GM23248 (cell line): ENCODE measurements around the gene CHD9. TPM values are rescaled to one million over a fixed set of nuclear protein-coding genes. Genes with fewer than 3 reads are reported as not detected.

ENCODE experiments used
- DNase-seq: peaks from one replicate; pipeline ENCODE4 v3.0.0-alpha.2; 2015
- H2AFZ ChIP-seq: fragments of 200-600 bp; sonication (generic); 2 replicates; pipeline ENCODE4 v1.6.1; 2016; ENCODE audit warnings: antibody characterized with exemption
- H3F3A ChIP-seq: fragments of 200-600 bp; sonication (generic); 2 replicates; pipeline ENCODE4 v1.6.1; 2016; ENCODE audit warnings: mild to moderate bottlenecking, antibody characterized with exemption, mixed run types; ENCODE audit not compliant: insufficient read depth
- H3K27ac ChIP-seq: fragments of 200-600 bp; sonication (generic); 2 replicates; pipeline ENCODE4 v1.5.1; 2016; ENCODE audit warnings: mild to moderate bottlenecking
- H3K27me3 ChIP-seq: fragments of 200-600 bp; sonication (generic); replicated peaks from 2 replicates; pipeline ENCODE4 v1.6.1; 2016; ENCODE audit warnings: mild to moderate bottlenecking; ENCODE audit not compliant: insufficient read depth
- H3K36me3 ChIP-seq: fragments of 200-600 bp; sonication (generic); 2 replicates; pipeline ENCODE4 v1.6.1; 2016; ENCODE audit warnings: low read depth, mild to moderate bottlenecking
- H3K4me1 ChIP-seq: fragments of 200-600 bp; sonication (generic); 2 replicates; pipeline ENCODE4 v1.6.1; 2016; ENCODE audit warnings: mild to moderate bottlenecking; ENCODE audit not compliant: insufficient read depth
- H3K4me2 ChIP-seq: fragments of 200-600 bp; sonication (generic); one replicate; pipeline ENCODE4 v1.6.1; 2016; ENCODE audit warnings: mild to moderate bottlenecking; ENCODE audit not compliant: unreplicated experiment
- H3K4me3 ChIP-seq: fragments of 200-600 bp; sonication (generic); 2 replicates; pipeline ENCODE4 v1.5.1; 2016; ENCODE audit warnings: mild to moderate bottlenecking
- H3K79me2 ChIP-seq: fragments of 200-600 bp; sonication (generic); 2 replicates; pipeline ENCODE4 v1.6.1; 2016; ENCODE audit warnings: mild to moderate bottlenecking; ENCODE audit not compliant: insufficient read depth
- H3K9ac ChIP-seq: fragments of 200-600 bp; sonication (generic); 2 replicates; pipeline ENCODE4 v1.6.1; 2016; ENCODE audit warnings: mild to moderate bottlenecking
- H3K9me2 ChIP-seq: fragments of 200-600 bp; sonication (generic); 2 replicates; pipeline ENCODE4 v1.6.1; 2016; ENCODE audit warnings: mixed run types, mild to moderate bottlenecking, moderate library complexity; ENCODE audit not compliant: insufficient read depth
- H3K9me3 ChIP-seq: fragments of 200-600 bp; sonication (generic); one replicate; pipeline ENCODE4 v1.6.1; 2017; ENCODE audit warnings: low read depth
- H4K20me1 ChIP-seq: fragments of 200-600 bp; sonication (generic); 2 replicates; pipeline ENCODE4 v1.6.0; 2016; ENCODE audit not compliant: insufficient read depth
- EZH2 ChIP-seq: fragments of 200-600 bp; sonication (generic); IDR thresholded peaks from 2 replicates; pipeline ENCODE4 v1.6.1; 2018; ENCODE audit warnings: antibody characterized with exemption, mild to moderate bottlenecking; ENCODE audit not compliant: insufficient read depth, poor library complexity, severe bottlenecking
- EZH2phosphoT487 ChIP-seq: fragments of 200-600 bp; sonication (generic); IDR thresholded peaks from 2 replicates; pipeline ENCODE4 v1.6.1; 2018; ENCODE audit warnings: antibody characterized with exemption, moderate library complexity, mild to moderate bottlenecking, low read depth; ENCODE audit not compliant: insufficient read depth
- WGBS, 2 experiments: methylation state at CpG; one replicate each; pipeline ENCODE4 v1.1.6; 2015 to 2017; ENCODE audit warnings: low lambda C conversion rate in 2 of 2, low coverage in 1 of 2; ENCODE audit errors: missing lambda C conversion rate in 2 of 2; 5-methylcytosine and 5-hydroxymethylcytosine counted together
- in situ Hi-C: fragments of 300-500 bp; cut with MboI; formaldehyde crosslinking; loops from 2 replicates; pipeline ENCODE4 v1.15.0; 2020
- polyA plus RNA-seq: library from polyadenylated mRNA; unstranded; fragments of >200 nt; fragmentation: Nextera tagmentation; extraction: Ambion mirVana; gene quantifications from 2 replicates; pipeline ENCODE4 v1.2.1, GENCODE V29; 2016
- total RNA-seq: library from RNA; depleted of rRNA; stranded (reverse); fragments of >200 nt; shearing (Covaris generic); gene quantifications from 2 replicates; pipeline ENCODE4 v1.2.3, GENCODE V29; 2014

CHD9 gene
- total and polyA plus RNA-seq, 2 experiments from 2014 or later = 20.5 to 47.4 TPM

DNA sequence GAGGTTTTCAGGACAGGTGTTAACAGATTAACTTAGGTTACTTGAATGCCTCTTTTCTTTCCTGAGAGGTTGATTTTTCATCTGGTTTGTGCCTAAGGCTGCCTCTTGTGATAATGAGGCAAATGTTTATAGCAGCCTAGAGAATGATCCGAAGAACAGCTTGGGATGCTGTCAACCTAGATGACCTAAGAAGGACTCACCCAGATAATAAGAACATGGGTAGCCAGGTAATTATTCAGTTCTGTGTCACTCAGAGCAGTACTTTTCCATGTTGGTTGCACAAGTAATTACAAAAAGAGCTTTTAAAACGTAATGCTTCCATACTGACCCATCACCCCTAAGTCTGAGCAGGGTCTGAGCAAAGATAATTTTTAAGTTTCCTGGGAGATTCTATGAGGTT lies 60.3 kb downstream of the CHD9 start:
- in situ Hi-C loops = no loop called here
- no peak for TF ChIP-seq EZH2phosphoT487
- 77 to 81% methylated on average over 2 of the region's 2 CpGs for WGBS, 2 experiments

DNA sequence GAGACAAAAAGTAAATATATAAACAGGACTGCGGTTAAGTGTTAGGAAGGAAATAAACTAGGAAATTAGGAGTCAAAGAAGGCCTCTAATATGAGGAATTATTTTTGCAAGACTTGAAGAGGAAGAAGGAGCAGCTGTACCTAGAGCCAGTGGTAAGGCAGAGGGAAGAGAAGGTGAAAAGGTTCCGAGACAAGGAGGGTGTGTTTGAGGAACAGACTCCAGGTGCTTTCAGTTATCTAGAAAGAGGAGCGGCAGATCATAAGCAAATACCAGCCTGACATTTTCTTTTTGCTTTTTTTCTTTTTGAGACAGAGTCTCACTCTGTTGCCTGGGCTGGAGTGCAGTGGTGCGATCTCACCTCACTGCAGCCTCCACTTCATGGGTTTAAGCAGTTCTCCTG lies 61.0 kb downstream of the CHD9 start:
- TF ChIP-seq EZH2 (no peak), EZH2phosphoT487 (no peak)
- Histone ChIP-seq H3K9ac (no peak overlapping the region), H4K20me1 (no peaks in the 10 kb centered on the region), H3K79me2 (peaks cover 48% of the 10 kb centered on the region), H3K27me3 (no peaks in the 10 kb centered on the region), H3K4me1 (peaks cover 11% of the 10 kb centered on the region; the same call in 1 of the 2 replicates), H3K9me2 (no peaks in the 10 kb centered on the region), H3K4me2 (no peak overlapping the region), H3K4me3 (no peak overlapping the region), H3K27ac (no peak overlapping the region), H3F3A (peaks cover 13% of the 10 kb centered on the region; the same call in 1 of the 2 replicates), H2AFZ (no peak overlapping the region), H3K36me3 (no peaks in the 10 kb centered on the region), H3K9me3 (no peaks in the 10 kb centered on the region)
- no peak for DNase-seq
- in situ Hi-C loops = no loop called here
- 97 to 99% methylated on average over 4 of the region's 4 CpGs for WGBS, 2 experiments

More for the DNA sequence above, 60.3 kb downstream of the CHD9 start:
- no peak overlapping the region for H2AFZ ChIP-seq
- no peak overlapping the region for H3K4me2 ChIP-seq
- no peak overlapping the region for H3K4me3 ChIP-seq
- H3K27me3 ChIP-seq = no peaks in the 10 kb centered on the region
- peaks cover 11% of the 10 kb centered on the region; the same call in 1 of the 2 replicates for H3K4me1 ChIP-seq
- H3K9me2 ChIP-seq = no peaks in the 10 kb centered on the region
- H3K79me2 ChIP-seq = peaks cover 55% of the 10 kb centered on the region
- no peak overlapping the region for H3K27ac ChIP-seq
- no peaks in the 10 kb centered on the region for H4K20me1 ChIP-seq
- DNase-seq = no peak
- no peak overlapping the region for H3K9ac ChIP-seq
- no peaks in the 10 kb centered on the region for H3K9me3 ChIP-seq
- peaks cover 13% of the 10 kb centered on the region; the same call in 1 of the 2 replicates for H3F3A ChIP-seq
- no peaks in the 10 kb centered on the region for H3K36me3 ChIP-seq

GRCh38 chr16:53121043-53121620 lies 66.3 kb downstream of the CHD9 start:
- no peak overlapping the region for H3K27ac ChIP-seq

GRCh38 chr16:53121661-53122060 lies 66.9 kb downstream of the CHD9 start:
- 0 to 3% methylated on average over 1 of the region's 1 CpG for WGBS, 2 experiments
- Histone ChIP-seq H3K36me3 (no peaks in the 10 kb centered on the region), H3K79me2 (peaks cover 35% of the 10 kb centered on the region), H2AFZ (no peak overlapping the region), H3K9ac (no peak overlapping the region), H3K4me2 (no peak overlapping the region), H3K4me3 (no peak overlapping the region), H3K27me3 (no peaks in the 10 kb centered on the region), H3K9me2 (no peaks in the 10 kb centered on the region), H3K4me1 (0 out of 2 replicates have a peak, but pooled peaks cover 7% of the 10 kb centered on the region), H4K20me1 (no peaks in the 10 kb centered on the region), H3F3A (peaks cover 16% of the 10 kb centered on the region; the same call in 1 of the 2 replicates), H3K9me3 (no peaks in the 10 kb centered on the region), H3K27ac (no peak overlapping the region)
- TF ChIP-seq EZH2 = no peak
- no peak for TF ChIP-seq EZH2phosphoT487
- in situ Hi-C loops = loop anchor here (10.0 kb wide), 1 partner anchor 57 kb away; no protein-coding TSS in a partner anchor
- DNase-seq = peak; percentile 13

More at GRCh38 chr16:53121043-53121620, 66.3 kb downstream of the CHD9 start:
- H3K79me2 ChIP-seq = peaks cover 33% of the 10 kb centered on the region
- TF ChIP-seq EZH2 = no peak
- TF ChIP-seq EZH2phosphoT487 = no peak
- no peak overlapping the region for H3K9ac ChIP-seq
- no peaks in the 10 kb centered on the region for H3K9me3 ChIP-seq
- no peaks in the 10 kb centered on the region for H3K36me3 ChIP-seq
- WGBS, 2 experiments = 73 to 86% methylated on average over 2 of the region's 2 CpGs
- no peak overlapping the region for H2AFZ ChIP-seq
- H3K9me2 ChIP-seq = no peaks in the 10 kb centered on the region
- no peak overlapping the region for H3K4me3 ChIP-seq
- in situ Hi-C loops = loop anchor here (10.0 kb wide), 1 partner anchor 56 kb away; no protein-coding TSS in a partner anchor
- 0 out of 2 replicates have a peak, but pooled peaks cover 7% of the 10 kb centered on the region for H3K4me1 ChIP-seq
- peaks cover 16% of the 10 kb centered on the region; the same call in 1 of the 2 replicates for H3F3A ChIP-seq
- no peak overlapping the region for H3K4me2 ChIP-seq
- H4K20me1 ChIP-seq = no peaks in the 10 kb centered on the region
- H3K27me3 ChIP-seq = no peaks in the 10 kb centered on the region
- DNase-seq = no peak
